Measurements from ENCODE around the gene RBM19.
"Not testable (repeated sequence)": the region's sequence is repeated elsewhere in the genome, so short reads cannot be mapped to it uniquely, and the experiment has no call there.

RBM19 gene

DNA sequence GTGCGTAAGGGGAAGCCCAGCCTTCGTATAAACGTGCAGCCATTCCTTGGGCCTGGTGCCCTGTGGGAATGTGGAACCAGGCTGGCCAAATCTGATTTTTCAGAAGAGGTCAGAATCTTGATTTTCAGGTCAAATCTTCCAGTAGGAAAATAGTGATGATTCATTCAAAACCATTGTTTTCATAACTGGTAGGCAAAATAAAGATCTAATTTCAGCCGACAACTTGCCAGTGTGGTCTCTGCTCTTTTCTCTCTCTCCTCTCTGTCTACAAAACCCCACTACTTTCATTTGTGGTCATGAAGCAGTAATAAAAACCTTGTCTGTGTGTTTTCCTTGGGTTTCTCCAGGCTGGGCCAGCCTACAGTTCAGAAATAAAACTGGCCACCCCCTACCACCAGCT is 135.1 kb downstream of the RBM19 start:
- no peak overlapping the region for H3K4me3 ChIP-seq (ENCODE audit: low read length)
- DNase-seq (ENCODE audit: low read depth, low spot score) = no peak

DNA sequence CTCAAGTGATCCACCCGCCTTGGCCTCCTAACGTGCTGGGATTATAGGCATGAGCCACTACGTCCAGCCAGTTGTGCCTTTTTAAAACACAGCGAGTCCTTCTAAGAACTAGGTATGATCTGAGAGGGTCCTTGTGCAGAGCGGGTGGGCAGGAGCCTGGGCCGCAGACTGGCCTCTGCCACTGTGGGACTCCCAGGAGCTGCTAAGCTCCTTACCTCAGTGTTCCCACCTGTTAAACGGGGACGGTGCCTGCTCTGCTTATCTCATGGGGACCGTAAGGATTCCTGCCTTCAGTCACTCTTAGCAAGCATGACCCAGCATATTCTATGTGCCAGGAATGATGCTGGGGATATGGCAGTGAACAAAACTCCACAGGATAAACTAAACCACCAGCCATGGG is 136.9 kb downstream of the RBM19 start:
- no peak overlapping the region for H3K4me3 ChIP-seq (ENCODE audit: low read length)
- no peak for DNase-seq (ENCODE audit: low read depth, low spot score)

DNA sequence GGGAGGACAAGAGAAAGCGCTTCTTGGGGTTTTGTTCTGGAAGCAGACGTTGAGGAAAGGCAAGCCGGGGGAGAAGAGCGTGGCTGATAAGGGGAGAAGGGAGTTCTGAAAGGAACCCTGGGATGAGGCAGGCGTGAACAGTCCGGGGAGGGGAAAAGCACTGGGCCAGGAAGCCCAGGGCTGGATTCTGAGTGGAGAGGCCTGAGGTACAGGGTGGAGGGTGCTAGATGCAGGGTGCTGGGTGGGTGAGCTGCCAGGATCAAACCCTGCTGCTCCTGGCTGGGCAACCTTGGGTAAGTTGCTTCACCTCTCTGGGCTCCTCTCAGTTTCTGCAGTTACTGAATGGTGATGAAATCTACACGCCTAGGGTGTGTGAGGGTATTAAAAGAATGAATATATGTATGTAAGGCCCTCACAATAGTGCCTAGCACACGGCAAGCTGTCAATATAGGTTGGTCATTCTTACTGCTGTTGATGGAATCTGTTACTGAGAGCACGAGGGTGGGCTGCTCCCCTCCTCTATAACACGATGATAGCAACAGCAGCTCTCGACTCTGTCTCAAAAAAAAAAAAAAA is 138.5 kb downstream of the RBM19 start:
- no peak for DNase-seq (ENCODE audit: low read depth, low spot score)

DNA sequence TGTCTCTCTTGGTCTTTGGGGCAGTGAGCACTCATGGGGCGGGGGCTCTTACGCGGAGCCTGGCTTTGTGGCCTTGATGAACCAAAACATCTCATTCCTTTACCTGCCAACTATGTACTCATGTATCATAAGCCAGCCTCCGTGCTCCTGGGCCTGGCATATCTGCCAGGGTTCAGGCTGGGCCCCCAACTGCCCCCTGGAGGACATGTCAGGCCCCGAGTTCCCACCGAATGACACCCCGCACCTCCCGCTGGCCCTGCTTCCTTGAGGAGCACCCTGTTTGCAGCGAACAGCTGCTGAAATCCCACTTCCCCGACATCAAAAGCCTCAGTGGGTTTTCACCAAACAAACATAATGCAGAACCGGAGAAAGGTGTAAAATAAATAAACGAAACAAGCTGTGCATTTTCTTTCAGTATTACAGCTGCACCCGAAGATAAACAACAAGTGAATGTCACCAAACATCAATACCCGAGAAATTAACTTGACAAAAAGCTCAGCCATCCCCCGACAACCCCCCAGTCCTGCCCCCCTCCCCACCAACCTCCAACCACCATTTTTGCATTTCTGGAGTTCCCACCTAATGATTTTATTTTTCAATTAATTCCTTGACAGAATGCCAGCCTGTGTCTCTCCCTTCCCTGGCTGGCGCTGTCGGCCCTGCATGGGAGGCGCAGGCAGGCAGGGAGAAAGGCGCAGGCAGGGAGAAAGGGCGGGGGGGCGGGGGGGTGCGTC is 139.2 kb downstream of the RBM19 start:
- no peak for DNase-seq (ENCODE audit: low read depth, low spot score)
- H3K4me3 ChIP-seq (ENCODE audit: low read length) = no peak overlapping the region

More for the DNA sequence above, 138.5 kb downstream of the RBM19 start:
- no peak overlapping the region for H3K4me3 ChIP-seq (ENCODE audit: low read length)

DNA sequence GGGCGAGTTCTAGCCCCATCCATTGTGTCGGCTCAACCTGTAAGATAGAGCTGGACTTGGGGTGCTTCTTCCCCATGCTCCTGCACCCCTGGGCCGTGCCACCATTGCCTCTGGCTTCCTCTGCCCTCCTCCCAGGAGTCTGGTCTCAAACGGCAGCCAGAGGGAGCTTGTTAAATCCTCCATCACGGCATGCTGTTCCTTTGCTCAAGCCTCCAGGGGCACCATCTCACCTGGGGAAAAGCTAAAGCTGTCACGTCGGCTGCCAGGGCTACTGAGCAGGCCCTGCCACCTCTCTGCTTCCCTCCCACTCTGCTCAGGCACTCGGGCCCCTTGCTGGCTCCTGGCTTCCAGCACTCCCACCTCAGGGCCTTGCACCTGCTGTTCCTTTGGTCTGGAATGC is 140.4 kb downstream of the RBM19 start:
- no peak overlapping the region for H3K4me3 ChIP-seq (ENCODE audit: low read length)
- DNase-seq (ENCODE audit: low read depth, low spot score) = no peak

DNA sequence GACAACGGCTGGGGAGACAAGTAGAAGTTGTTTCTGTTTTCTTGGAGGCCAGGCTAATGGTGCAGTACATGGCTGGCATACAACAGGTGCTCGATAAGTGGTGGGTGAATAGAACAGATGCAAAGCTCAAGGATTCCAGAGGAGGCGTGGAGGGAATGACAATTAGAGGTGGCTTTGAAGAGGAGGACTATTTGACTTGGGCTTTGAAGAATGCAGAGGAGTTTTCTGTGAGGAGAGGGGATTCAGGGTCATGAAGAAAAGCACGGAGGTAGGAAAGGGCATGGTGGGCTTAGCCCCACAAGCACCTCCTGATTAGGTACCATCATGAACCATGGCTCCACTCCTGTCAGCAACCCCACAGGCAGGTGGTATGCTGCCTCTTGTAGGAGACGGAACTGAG is 142.3 kb downstream of the RBM19 start:
- no peak for DNase-seq (ENCODE audit: low read depth, low spot score)
- no peak overlapping the region for H3K4me3 ChIP-seq (ENCODE audit: low read length)

DNA sequence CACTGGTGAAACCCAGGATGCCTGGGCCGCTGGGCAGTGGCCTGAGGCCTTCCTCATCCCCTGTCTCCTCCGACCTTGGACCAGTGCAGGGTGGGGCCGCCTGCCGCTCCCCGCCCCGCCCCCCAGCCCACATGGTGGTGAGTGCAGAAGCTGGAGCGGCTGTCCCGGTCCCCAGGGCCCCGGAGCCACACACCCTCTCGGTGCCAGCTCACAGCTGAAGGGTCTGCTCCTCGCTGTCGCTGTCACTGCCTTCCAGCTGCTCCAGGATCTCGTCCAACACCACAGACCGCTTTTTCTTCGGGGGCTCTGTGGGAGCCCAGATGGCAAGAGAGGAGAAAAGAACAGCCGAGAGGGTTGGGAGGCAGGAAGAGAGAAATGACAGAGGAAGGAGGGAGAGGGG is 143.1 kb downstream of the RBM19 start:
- no peak for DNase-seq (ENCODE audit: low read depth, low spot score)
- H3K4me3 ChIP-seq (ENCODE audit: low read length) = no peak overlapping the region

DNA sequence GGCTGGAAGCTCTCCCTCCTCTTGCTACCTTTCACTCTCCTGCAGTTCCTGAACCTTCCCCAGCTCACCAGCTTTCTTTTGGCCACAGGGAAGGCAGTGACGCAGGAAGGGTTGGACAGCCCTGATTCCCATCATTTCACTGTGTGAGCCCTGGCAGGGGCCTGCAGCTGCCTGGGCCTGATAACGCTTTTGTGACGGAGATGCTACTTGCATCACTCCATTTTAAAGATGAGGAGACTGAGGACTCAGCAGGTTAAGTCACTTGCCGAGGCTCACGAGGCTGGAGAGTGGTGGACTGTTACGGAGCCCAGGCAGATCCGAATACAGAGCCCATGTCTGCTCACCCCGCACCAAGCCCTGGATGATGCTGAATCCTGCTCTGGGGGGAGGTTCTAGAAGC is 145.3 kb downstream of the RBM19 start:
- DNase-seq (ENCODE audit: low read depth, low spot score) = no peak
- H3K4me3 ChIP-seq (ENCODE audit: low read length) = no peak overlapping the region

DNA sequence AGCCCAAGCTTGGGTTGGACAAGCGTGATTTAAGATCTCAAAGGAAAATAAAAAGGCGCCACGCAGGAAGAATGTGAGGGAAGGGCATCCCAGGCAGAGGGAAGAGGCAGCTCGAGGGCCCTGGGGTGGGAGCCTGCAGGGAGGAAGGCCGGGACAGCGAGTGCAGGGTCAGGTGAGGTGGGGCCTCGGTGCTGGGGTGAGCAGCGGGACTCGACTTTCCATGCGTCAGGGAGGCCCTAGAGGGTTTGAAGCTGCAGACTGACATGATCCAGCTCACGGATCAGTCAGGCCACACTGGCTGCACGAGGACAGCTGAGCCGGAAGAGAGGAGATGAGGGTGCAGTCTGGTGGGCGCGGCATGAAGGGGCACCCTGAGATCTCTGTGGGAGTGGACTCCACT is 145.8 kb downstream of the RBM19 start:
- no peak for DNase-seq (ENCODE audit: low read depth, low spot score)
- H3K4me3 ChIP-seq (ENCODE audit: low read length) = no peak overlapping the region

DNA sequence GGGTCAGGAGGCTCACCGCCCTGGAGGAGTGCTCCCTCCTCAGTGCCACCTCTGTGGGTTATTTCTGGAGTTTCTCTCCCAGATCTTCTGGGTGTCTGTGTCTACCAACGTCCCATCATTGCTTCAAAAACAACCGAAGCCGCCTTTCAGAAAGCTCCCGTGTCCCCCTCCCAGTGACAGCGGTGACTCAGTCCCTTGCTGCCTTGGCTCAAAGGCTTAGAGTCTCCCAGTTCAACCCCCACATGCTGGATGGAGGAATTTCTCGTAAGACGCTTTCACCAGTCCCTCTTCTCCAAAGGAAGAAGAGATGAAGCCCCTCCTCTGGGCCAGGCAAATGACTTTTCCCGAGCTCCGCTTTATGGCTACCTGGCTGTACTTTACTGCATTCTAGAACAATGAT is 146.6 kb downstream of the RBM19 start:
- H3K4me3 ChIP-seq (ENCODE audit: low read length) = no peak overlapping the region
- DNase-seq (ENCODE audit: low read depth, low spot score) = no peak

DNA sequence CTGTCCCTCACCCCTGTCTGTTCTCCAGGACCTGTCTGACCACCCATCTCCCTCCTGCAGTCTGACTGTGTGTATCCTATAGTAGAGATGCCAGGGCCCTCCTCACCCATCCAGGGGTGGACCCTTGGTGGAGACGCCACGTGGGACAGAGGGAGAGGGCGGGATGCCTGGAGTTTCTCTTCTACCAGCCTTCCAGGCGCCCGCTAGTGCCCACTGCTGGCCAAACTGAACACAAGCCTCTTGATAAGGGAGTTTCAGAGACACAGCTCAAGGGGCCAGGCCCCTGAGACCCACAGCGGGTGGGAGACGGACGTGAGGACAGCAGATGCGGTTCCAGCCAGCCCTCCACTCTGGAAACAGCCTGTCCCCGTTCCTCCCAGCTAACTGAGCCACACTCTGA is 147.3 kb downstream of the RBM19 start:
- H3K4me3 ChIP-seq (ENCODE audit: low read length) = no peak overlapping the region
- no peak for DNase-seq (ENCODE audit: low read depth, low spot score)

DNA sequence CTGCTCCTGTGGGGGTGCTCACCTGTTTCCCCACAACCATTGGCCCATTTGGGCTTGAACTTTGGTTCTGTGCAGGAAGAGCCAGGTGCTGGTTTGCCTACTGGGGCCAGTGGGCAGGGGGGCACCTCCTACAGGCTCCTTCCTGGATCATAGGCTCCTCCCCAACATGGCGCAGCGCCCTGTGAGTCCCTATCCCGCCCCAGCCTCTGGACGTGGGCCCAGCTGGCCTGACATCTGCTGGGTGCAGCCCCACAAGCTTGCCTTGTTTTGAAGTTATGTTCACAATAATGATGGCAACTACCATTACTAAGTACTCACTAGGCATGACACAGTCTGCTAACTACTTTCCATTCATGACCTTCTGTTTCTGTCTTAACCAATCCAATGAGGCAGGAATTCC is 147.8 kb downstream of the RBM19 start:
- no peak overlapping the region for H3K4me3 ChIP-seq (ENCODE audit: low read length)
- no peak for DNase-seq (ENCODE audit: low read depth, low spot score)

DNA sequence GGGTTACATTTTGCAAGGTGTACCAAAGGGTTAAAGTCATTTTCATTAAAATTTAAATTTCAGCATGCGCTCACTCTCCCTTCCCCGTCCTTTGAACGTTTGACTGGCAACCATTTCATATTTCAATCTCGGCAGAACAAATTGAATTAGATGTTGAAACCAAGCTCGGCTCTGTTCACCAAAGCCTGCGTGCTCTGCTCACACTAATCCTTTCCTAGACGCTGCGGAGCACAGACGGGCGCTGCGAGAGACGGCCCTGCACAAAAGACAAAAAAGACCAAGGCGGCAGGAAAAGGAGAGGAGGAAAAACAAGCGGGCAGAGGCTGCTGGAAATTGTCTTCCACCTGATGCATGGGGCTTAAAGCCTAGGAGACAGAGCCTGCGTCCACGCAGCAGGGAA is 149.3 kb downstream of the RBM19 start:
- H3K4me3 ChIP-seq (ENCODE audit: low read length) = no peak overlapping the region
- no peak for DNase-seq (ENCODE audit: low read depth, low spot score)

DNA sequence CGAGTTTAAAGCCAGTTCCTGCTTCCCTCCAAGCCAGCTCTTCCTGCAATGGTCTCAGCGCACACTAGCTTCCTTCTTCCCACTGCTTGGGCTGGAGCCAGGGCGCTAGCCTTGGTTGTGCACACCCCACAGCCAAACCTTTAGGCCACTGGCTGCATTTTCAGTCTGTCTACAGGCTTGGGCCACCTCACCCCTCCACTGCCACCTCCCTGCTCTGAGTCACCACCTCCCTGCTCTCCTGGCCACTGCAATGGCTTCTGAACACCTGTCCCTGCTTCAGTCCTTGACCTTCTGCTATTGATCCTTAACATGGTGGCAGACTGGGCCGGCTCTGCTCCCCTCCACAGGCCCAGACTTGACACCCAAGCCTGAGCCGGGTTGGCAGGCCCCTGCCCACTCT is 151.1 kb downstream of the RBM19 start:
- DNase-seq (ENCODE audit: low read depth, low spot score) = no peak
- H3K4me3 ChIP-seq (ENCODE audit: low read length) = no peak overlapping the region

DNA sequence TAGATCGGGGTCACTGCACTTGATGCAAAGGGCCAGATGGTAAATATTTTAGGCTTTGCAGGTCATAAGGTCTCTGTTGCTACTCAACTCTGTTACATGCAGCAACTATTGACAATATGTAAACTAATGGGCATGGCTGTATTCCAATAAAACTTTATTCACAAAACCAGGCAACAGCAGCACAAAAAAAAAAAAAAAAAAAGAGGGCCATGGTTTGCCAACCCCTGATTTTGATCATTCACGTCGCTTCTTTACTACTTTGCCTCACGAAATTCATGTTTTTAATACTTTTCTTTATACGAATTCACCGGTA is 152.9 kb downstream of the RBM19 start:
- no peak overlapping the region for H3K4me3 ChIP-seq (ENCODE audit: low read length)
- no peak for DNase-seq (ENCODE audit: low read depth, low spot score)

DNA sequence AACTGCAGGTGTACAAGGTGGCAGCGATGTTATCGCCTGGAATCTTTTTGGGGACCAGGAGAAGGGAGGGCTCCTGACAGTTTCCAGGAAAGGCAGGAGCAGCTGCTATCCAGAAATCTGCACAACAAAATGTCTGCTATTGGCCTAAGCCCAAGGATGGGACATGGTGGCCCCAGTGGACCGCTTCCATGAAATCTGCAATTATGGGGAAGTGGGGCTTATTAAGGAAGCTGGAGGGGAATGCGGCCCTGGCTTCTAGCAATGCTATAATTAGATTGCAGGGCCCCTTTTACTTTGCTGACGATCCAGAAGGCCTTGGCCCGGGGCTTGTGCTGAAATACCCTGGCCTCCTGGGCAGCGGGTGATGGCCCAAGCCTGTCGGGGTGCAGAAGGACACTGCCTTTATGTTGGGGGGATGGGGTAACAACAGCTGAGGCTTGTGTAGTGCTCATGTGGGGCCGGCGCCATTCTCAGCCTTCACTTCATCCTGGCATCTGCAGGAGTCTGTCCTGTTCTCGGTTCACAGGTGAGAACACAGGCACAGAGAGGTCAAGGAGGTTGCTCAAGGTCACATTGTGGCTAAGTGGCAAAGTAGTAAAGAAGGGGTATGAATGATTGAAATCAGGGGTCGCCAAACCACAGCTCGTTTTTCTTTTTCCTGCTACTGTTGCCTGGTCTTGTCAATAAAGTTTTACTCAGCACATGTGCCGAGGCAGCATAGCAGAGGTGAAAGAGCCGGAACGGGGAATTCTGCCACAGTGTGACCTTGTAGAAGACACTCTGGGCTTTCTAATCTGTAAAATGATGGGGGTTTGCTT is 153.5 kb downstream of the RBM19 start:
- no peak overlapping the region for H3K4me3 ChIP-seq (ENCODE audit: low read length)
- DNase-seq (ENCODE audit: low read depth, low spot score) = no peak

DNA sequence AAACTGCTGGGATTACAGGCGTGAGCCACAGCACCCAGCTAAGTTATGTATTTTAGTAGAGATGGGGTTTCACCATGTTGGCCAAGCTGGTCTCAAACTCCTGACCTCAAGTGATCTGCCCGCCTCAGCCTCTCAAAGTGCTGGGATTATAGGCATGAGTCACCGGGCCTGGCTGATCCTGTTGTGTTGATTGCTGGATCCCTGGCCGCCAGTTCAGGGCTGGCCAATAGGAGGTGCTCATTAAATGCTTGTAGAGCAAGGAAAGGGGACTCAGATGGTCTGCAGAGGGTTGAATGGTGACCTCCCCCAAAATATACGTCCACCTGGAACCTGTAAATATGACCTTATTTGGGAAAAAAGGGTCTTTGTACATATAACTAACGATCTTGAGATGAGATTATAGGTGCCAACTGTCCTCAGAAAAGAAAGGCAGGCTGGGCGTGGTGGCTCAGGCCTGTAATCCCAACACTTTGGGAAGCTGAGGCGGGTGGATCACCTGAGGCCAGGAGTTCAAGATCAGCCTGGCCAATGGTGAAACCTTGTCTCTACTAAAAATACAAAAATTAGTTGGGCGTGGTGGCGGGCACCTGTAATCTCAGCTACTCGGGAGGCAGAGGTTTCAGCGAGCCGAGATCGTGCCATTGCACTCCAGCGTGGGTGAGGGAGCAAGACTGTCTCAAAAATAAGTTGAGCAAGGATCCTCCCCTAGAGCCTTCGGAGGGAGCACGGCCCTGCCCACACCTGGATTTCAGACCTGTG is 156.5 kb downstream of the RBM19 start:
- not testable (repeated sequence) for DNase-seq (ENCODE audit: low read depth, low spot score); H3K4me3 ChIP-seq (ENCODE audit: low read length)

DNA sequence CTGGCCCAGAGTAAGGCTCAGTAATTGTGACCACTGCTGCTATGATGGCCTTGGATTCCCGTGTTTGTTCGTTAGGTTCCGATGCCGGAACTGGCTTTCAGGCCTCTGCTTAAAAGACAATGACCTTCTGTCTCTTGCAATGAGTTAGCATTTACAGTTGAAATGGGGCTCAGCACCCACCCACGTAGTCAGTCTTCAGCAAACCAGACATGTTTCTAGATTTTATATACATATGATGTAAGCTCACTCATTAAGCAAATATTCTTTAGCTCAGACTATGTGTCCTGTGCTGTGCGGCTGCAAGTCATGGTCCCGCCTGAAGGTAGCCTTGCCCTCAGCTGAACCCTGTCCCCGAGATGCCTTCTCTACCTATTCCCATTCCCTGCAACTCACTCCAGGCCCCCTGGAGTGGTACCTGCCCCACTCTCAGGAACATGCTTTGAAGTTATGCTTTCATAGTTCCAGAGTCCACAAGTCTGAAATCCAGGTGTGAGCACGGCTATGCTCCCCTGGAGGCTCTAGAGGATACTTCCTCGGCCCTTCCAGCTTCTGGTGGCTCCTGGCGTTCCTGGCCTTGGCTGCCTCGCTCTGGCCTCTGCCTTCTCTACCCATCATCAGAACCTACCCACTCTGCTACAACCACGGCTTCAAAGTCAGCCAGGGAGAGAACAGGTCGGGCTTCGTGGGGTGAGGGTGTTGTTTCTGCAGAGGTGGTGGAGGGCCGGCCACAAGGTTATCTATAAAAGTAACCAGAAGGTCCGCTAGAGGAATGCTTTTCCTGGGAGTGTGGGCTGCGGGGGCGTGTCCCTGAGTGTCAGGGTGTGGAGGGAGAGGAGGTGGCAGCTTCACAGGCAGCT is 157.8 kb downstream of the RBM19 start:
- no peak overlapping the region for H3K4me3 ChIP-seq (ENCODE audit: low read length)
- no peak for DNase-seq (ENCODE audit: low read depth, low spot score)

DNA sequence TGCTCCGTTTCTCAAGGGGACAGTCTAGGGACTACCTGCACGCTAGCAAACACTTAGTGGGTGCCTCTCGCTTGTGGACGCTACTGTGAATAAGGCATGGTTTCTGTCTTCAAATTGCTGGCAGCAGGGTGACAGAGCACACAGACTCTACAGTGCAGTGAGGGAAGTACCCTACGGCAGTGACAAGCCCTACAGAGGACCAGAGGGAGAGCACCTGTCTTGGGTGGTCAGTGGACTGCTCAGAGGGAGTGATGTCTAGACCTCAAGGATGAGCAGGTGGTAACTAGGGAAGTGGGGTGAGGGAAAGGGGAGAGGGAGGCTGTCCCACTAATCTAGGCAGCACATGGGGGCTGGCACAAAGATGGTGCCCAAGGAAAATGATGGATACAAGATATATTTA is 160.5 kb downstream of the RBM19 start:
- no peak overlapping the region for H3K4me3 ChIP-seq (ENCODE audit: low read length)
- no peak for DNase-seq (ENCODE audit: low read depth, low spot score)

Measured in Jurkat, Clone E6-1 (cell line).